ENCODE measurements around the gene YAE1. TPM values are rescaled to one million over a fixed set of nuclear protein-coding genes. Genes with fewer than 3 reads are reported as not detected.

YAE1 gene
- total RNA-seq, 1 donor from 2014 or later = 79.3 TPM

- DNase-seq (ENCODE audit: low spot score) = no peak
- Histone ChIP-seq H3K9ac (no peak overlapping the region), H3K27me3 (peaks cover 6% of the 10 kb centered on the region), H3K36me3 (no peaks in the 10 kb centered on the region), H3F3A (ENCODE audit: low read depth) (no peaks in the 10 kb centered on the region), H4K20me1 (ENCODE audit: low read depth) (no peaks in the 10 kb centered on the region), H3K9me3 (ENCODE audit: low read depth) (no peaks in the 10 kb centered on the region), H2AFZ (replicated peaks) (no peak overlapping the region), H3K79me2 (ENCODE audit: low read depth) (no peaks in the 10 kb centered on the region), H3K4me1 (no peaks in the 10 kb centered on the region), H3K4me2 (no peak overlapping the region), H3K4me3 (no peak overlapping the region), H3K27ac (no peak overlapping the region)
- Mint-ChIP-seq H3K27ac (no peak overlapping the region), H3K4me3 (no peak overlapping the region), H3K36me3 (no peaks in the 10 kb centered on the region), H3K4me1 (peaks cover 5% of the 10 kb centered on the region), H3K9me3 (no peaks in the 10 kb centered on the region), H3K27me3 (ENCODE audit: insufficient read depth, low read depth) (peaks cover 1% of the 10 kb centered on the region)
- TF ChIP-seq EZH2phosphoT487 (IDR thresholded peaks at IDR 0.05) (no peak), EZH2 (IDR thresholded peaks at IDR 0.05) (no peak)
Observed at GRCh38 chr7:39603924-39604323, 37.7 kb downstream of the YAE1 start.

DNA sequence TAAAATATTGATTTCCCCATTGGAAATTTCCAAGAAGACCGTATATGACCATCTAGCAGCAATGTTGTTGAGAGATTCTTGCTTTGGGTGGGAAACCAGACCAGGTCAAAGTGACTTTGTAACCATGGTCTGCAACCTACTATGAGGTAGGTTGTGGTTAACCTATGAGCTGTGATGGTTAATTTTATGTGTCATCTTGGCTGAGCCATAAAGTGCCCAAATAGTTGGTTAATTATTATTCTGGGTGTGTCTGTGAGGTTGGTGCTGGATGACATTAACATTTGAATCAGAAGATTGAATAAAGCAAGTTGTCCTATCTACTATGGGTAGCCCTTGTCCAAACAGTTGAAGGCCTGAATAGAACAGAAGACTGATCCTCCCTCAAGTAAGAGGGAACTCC is 38.9 kb downstream of the YAE1 start:
- Mint-ChIP-seq H3K4me1 (peaks cover 12% of the 10 kb centered on the region), H3K4me3 (no peak overlapping the region), H3K27ac (no peak overlapping the region), H3K9me3 (no peaks in the 10 kb centered on the region), H3K27me3 (ENCODE audit: insufficient read depth, low read depth) (peaks cover 5% of the 10 kb centered on the region), H3K36me3 (no peaks in the 10 kb centered on the region)
- no peak overlapping the region for H3K27ac ChIP-seq
- no peaks in the 10 kb centered on the region for H3F3A ChIP-seq (ENCODE audit: low read depth)
- H3K9ac ChIP-seq = no peak overlapping the region
- no peak for DNase-seq (ENCODE audit: low spot score)
- H4K20me1 ChIP-seq (ENCODE audit: low read depth) = no peaks in the 10 kb centered on the region
- no peaks in the 10 kb centered on the region for H3K79me2 ChIP-seq (ENCODE audit: low read depth)
- no peak overlapping the region for H3K4me2 ChIP-seq
- no peak overlapping the region for H2AFZ ChIP-seq (replicated peaks)
- H3K36me3 ChIP-seq = no peaks in the 10 kb centered on the region
- TF ChIP-seq EZH2 (IDR thresholded peaks at IDR 0.05) (no peak), CTCF (IDR thresholded peaks at IDR 0.05) (no peak)
- H3K9me3 ChIP-seq (ENCODE audit: low read depth) = no peaks in the 10 kb centered on the region
- H3K4me3 ChIP-seq = no peak overlapping the region
- H3K4me1 ChIP-seq = no peaks in the 10 kb centered on the region
- H3K27me3 ChIP-seq = peaks cover 18% of the 10 kb centered on the region

GRCh38 chr7:39606352-39606751 is 40.1 kb downstream of the YAE1 start:
- no peak overlapping the region for H3K27ac Mint-ChIP-seq
- Histone ChIP-seq H3F3A (ENCODE audit: low read depth) (no peaks in the 10 kb centered on the region), H3K9me3 (ENCODE audit: low read depth) (no peaks in the 10 kb centered on the region), H4K20me1 (ENCODE audit: low read depth) (no peaks in the 10 kb centered on the region), H3K4me3 (no peak overlapping the region), H3K27ac (no peak overlapping the region), H3K4me2 (no peak overlapping the region), H3K79me2 (ENCODE audit: low read depth) (no peaks in the 10 kb centered on the region), H3K27me3 (peaks cover 26% of the 10 kb centered on the region), H3K4me1 (no peaks in the 10 kb centered on the region), H2AFZ (replicated peaks) (no peak overlapping the region), H3K9ac (no peak overlapping the region), H3K36me3 (no peaks in the 10 kb centered on the region)
- TF ChIP-seq EZH2 (IDR thresholded peaks at IDR 0.05) (no peak), EZH2phosphoT487 (IDR thresholded peaks at IDR 0.05) (no peak), CTCF (IDR thresholded peaks at IDR 0.05) (no peak)
- no peak for DNase-seq (ENCODE audit: low spot score)
- H3K4me3 Mint-ChIP-seq = no peak overlapping the region
- no peaks in the 10 kb centered on the region for H3K36me3 Mint-ChIP-seq
- H3K27me3 Mint-ChIP-seq (ENCODE audit: insufficient read depth, low read depth) = peaks cover 10% of the 10 kb centered on the region
- H3K4me1 Mint-ChIP-seq = peaks cover 12% of the 10 kb centered on the region
- no peaks in the 10 kb centered on the region for H3K9me3 Mint-ChIP-seq

GRCh38 chr7:39606941-39607340 is 40.7 kb downstream of the YAE1 start:
- Mint-ChIP-seq H3K27me3 (ENCODE audit: insufficient read depth, low read depth) (peaks cover 10% of the 10 kb centered on the region), H3K4me1 (peaks cover 9% of the 10 kb centered on the region), H3K9me3 (no peaks in the 10 kb centered on the region), H3K36me3 (no peaks in the 10 kb centered on the region), H3K4me3 (no peak overlapping the region), H3K27ac (no peak overlapping the region)
- H3F3A ChIP-seq (ENCODE audit: low read depth) = no peaks in the 10 kb centered on the region
- DNase-seq (ENCODE audit: low spot score) = no peak
- H2AFZ ChIP-seq (replicated peaks) = no peak overlapping the region
- H3K4me3 ChIP-seq = no peak overlapping the region
- no peaks in the 10 kb centered on the region for H3K79me2 ChIP-seq (ENCODE audit: low read depth)
- peaks cover 26% of the 10 kb centered on the region for H3K27me3 ChIP-seq
- H3K27ac ChIP-seq = no peak overlapping the region
- no peaks in the 10 kb centered on the region for H3K4me1 ChIP-seq
- H3K9ac ChIP-seq = no peak overlapping the region
- no peak for TF ChIP-seq EZH2phosphoT487 (IDR thresholded peaks at IDR 0.05)
- TF ChIP-seq EZH2 (IDR thresholded peaks at IDR 0.05) = no peak
- TF ChIP-seq CTCF (IDR thresholded peaks at IDR 0.05) = no peak
- H4K20me1 ChIP-seq (ENCODE audit: low read depth) = no peaks in the 10 kb centered on the region
- no peaks in the 10 kb centered on the region for H3K9me3 ChIP-seq (ENCODE audit: low read depth)
- H3K36me3 ChIP-seq = no peaks in the 10 kb centered on the region
- H3K4me2 ChIP-seq = no peak overlapping the region
